Stimulated activated CD8-positive, alpha-beta memory T cell treated with anti-CD3 and anti-CD28 coated beads, Interleukin-7, amount 100 ng/mL, for 4 hours (primary cell): ENCODE data around the gene AP5M1.
"Not testable (repeated sequence)": the region's sequence is repeated elsewhere in the genome, so short reads cannot be mapped to it uniquely, and the experiment has no call there.

ENCODE experiments used
- DNase-seq, 2 donors: peaks; one replicate each; pipeline ENCODE4 v3.0.0-alpha.2; 2020; ENCODE audit warnings: low read depth in 2 of 2

The AP5M1 gene

DNA sequence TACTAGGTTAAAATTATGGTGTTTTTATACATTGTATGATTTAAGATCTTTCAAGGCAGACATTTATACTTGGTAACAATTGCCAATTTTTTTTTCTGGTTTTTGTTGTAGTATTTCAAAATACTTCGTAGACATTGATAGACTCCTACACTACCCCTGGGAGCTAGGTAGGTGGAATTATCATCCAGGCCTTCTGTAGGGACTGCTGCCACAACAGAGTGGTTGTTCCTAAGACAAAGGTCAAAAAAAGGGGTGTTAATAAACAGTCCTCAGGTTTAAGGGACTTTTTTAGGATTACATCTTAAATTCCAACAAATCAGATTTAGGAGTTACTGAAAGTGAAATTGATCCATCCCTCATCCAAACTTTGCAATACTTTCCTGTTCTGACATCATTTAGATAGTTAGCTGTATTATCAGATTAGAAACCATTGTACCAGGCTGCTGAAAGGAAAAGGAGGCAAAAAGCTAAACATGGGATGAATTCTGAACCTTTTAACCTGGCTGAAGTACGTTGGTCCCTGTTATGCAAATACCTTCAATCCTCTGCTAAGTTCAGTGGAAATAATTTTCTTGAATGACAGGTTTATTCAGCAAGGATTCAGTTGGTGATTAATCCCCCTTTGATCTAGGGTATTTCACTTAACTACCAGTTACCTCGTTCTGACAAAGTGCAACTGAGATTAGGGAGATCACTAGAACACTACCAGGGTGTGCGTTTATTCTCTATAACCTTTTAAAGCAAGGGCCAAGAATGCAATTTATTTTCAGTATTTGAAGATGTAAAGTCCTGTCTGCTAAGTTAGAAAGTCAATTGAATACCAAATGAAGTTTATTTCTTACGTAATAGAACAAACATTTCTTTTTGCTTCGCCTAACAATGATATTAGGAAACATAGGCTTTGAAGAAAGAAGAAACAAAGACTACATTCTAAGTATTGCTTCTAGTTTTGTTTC, 23.2 kb downstream of the AP5M1 start:
- DNase-seq = no peak

DNA sequence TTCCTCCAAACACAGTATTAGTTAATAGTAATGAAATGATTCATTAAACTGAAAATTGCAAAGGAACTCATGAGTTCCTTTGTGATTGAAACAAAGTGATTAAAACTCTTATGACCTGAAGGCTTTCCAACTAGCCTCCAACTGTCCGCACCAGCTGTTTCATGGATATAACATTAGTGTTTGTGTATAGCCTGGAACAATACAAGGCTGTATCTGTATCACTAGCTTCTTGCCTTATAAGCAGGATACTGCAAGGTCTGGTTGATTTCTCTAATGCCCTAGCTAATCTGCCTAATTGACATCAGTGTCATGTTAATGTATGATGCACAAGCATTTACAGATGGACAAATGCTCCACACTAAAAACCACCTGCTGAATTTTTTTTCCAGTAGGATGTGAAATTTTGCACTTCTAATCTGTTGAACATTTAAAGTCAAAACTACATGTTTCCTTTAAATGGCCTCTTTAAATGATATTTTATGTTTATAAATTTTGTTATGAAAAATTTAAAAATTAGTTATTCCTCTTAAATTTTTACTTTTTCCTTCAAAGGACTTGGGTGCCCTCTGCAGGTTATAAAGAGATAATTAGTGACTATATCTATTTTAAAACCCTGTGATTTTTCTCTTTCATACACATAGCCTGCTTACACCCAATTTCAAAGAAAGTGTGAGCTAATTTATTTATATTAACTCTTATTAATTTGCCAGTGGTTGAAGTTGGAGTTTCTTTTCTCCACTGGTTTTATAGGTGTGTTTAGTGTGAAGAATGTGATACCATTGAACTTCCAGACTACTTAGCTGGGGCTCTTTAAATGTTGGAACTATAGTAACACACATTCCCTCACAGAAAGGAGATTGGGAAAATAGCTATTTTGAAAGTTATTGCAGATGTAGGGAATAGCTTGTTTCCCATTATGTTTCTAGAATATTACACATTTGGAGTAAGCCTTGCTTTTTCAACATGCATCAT, 25.4 kb downstream of the AP5M1 start:
- DNase-seq = no peak

DNA sequence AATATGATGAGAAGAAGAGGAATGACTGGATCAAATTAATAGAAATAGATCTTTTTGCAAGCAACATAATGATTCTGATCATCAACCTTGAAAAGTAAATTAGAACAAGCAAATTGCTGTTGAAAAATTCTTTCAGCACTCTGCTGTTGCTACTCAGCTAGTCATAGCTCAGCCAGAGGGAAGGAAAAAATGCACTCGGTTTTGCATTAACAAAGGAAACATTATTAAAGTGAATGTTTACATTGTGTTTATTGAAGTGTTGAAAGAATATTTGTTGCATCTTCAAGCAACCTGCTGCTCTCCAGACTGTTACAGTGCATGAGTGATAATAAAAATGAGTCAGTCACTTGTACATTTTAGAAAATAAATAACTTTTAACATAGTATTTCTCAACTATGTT, 26.5 kb downstream of the AP5M1 start:
- no peak for DNase-seq

DNA sequence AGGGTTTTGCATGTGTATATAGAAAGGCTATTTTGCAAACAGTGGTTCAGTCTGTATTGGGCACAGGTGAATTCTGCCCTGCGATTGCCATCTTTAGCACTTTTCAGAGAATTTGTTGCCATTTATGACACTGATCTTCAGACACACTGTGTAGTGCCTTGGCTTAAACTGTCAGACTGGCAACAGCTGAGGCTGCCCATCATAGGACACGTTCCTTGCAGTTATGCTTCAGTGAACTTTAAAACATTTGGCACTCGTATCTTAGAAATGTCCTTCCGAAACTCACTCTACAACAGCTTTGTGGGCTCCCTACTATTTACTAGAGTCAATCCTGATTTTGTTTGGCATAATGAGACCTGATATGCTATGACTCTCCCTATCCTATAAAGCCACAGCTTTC, 29.1 kb downstream of the AP5M1 start:
- no peak for DNase-seq

DNA sequence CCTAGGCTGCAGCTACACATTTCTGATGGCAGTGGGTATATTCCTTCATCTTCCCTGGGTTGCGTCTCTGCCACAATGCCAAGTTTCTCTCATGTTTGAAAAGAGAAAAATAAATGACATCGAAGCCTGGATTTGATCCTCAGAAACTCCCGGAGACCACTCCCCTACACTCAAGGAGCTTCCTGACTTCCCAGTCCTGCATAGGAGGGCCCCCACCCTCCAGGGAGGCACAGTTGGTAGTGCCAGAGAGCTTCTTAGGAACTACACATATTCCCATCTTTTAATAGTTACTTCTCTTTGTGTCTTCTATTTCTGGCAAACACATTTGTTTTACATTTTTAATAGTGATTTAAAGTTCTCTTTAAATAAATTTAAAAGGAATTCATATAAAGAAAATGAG, 30.7 kb downstream of the AP5M1 start:
- DNase-seq = no peak

DNA sequence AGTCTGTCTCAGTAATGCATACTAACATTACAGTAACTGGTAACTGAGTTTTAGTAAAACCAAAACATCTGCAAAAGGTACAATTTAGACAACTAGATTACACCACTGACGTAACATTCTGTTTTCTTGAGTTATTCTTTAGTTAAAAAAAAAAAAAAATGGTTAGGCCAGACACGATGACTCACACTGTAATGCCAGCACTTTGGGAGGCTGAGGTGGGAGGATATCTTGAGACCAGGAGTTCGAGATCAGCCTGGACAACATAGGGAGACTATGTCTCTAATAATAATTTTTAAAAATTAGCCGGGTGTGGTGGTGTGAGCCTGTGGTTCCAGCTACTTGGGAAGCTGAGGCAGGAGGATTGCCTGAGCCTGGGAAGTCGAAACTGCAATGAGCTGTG, 34.1 kb downstream of the AP5M1 start:
- no peak for DNase-seq

DNA sequence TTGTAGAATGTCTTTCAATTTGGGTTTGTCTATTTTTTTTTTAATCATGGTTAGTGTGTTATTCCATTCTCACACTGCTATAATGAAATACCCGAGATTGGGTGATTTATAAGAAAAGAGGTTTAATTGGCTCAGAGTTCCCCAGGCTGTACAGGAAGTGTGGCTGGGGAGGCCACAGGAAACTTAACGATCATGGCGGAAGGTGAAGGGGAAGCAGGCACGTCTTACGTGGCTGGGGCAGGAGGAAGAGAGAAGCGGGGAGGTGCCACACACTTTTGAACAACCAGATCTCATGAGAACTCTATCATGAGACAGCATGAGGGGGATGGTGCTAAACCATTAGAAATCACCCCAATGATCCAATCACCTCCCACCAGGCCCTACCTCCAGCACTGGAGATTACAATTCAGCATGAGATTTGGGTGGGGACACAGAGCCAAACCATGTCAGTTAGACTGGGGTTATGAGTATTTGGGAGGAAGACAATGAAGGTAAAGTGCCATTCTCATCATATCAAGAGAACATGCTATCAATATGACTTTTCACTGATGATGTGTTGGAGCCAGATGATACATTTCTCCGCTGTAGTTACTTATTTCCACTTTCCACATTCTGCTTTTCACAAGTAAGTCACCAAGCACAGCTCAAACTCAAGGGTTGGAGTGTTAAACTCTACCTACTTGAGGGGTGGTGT, 45.8 kb downstream of the AP5M1 start:
- no peak for DNase-seq

DNA sequence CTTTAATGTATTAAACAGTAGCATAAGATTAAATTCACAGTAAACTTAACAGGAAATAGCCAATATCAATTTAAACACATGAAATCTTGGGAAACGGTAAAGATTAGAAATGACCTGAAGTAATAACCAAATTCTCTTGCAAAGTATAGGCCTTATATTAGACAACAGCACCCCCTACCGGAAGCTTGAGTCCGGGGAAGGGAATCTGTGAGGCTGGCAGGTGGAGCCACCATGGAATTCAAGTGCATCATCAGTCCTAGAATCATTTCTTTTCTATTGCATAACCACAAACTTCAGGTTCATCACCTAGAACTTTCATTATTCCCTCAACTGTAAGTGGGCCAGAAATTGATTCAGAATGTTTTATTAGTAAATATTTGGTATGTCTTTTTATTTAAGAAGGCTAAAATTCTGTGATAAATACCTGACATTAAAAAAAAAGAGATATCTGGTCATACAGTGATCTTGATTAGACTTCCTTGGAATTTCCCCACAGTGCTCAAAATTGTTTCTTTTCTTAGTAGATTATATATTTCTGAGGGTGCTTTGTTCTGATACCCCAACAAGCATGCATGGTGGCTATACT, 48.6 kb downstream of the AP5M1 start:
- peak; percentile 28 to 53 for DNase-seq

DNA sequence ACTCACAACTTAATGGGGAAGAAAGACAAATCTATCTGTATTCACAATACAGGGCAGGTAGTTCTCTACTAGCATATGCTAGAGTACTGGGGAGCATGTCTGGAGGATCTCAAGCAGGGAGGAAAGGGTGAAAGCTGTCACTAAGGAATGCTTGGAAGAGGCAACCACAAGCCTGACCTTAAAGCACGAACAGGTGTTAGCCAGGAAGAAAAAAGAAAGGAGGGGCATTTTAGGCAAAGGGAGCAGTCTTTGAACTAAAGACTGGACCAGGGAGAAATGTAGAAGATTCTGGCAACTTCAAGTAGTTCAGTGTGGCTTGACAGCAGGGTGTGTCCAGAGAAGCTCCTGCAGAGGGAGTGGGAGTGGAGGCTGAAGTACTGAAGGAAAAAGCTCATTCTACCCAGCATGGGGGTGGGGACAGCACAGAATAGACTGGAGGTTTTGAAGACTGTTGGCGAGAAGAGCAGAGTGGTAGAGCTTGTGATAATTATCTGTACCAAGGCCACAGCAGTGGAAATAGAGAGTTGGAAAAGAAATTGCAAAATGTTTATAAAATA, 50.9 kb downstream of the AP5M1 start:
- no peak for DNase-seq

DNA sequence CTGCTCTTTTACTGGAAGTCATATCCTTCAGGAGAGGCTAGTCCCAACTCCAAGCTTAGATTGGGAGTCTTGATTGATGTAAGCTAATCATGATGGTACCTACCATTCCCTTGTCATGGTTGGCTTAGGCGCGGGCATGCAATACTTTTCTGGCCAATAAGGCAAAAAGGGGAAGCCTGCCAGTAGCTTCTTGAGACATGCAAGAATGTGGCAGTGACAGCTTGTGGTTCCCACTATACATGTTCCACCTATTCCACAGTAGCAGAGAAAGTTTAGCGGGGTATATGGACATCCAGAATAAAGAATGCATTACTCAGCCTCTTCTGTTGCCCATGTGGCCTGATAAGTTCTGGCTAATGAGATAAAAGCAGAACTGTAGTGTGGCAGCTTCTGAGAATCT, 55.0 kb downstream of the AP5M1 start:
- no peak for DNase-seq

DNA sequence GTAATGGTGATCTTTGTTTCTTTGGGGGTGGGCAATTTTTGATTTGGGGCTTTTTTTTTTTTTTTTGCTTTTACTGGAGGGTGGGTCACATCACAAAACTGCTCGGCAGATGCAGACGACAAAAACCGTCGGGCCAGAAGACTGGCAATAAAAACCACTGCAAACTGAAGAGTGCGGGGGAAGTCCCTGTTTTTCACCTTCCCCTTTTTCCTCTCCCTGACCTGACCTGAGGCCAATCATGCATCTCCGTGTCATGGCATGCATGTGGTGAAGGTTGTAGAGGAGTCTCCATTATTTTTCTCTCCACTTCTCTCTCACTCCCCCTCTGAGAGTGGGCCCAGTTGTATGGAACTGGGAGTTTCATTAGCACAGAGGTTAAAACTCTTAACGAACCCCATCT, 57.5 kb downstream of the AP5M1 start:
- DNase-seq = no peak

DNA sequence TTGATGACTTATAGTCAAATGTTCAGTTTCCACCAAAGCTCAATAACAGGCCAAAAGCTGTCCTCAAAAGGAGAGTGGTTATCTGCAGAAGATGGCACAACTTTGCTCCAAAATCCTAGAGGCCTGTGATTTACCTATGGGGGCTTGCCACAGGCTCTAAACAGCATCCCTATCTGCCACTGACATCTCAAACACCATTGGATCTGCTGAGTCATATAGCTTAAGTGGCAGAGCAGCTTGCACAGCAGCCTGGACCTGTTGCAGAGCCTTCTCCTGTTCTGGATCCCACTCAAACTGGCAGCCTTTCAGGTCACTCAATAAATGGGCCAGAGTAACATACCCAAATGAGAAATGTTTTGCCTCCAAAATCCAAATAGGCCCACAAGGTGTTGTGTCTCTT, 61.1 kb downstream of the AP5M1 start:
- DNase-seq = no peak

DNA sequence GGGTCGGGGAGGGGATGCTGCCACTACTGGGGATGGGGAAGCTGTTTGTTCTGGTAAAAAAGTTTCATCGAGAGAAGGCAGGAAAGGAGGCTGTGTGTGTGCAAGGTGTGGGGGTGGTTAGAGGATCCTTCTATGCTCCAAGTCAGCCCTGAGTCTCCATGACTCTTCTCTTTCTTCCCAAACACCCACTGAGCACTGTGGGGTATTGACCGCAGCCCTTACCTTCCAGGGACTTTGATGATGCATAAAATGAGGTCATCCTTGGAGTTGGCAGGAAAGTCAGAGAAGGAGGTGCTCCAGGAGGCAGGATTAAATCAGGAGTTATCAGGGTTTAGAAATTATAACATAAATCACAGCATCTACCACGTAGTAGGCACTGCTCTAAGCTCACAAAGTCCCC, 63.7 kb downstream of the AP5M1 start:
- DNase-seq = not testable (repeated sequence)

DNA sequence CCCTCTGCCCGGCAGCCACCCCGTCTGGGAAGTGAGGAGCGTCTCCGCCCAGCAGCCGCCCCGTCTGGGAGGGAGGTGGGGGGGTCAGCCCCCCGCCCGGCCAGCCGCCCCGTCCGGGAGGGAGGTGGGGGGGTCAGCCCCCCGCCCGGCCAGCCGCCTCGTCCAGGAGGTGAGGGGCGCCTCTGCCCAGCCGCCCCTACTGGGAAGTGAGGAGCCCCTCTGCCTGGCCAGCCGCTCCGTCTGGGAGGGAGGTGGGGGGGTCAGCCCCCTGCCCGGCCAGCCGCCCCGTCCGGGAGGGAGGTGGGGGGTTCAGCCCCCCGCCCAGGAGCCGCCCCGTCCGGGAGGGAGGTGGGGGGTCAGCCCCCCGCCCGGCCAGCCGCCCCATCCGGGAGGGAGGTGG, 65.0 kb downstream of the AP5M1 start:
- DNase-seq = not testable (repeated sequence)

DNA sequence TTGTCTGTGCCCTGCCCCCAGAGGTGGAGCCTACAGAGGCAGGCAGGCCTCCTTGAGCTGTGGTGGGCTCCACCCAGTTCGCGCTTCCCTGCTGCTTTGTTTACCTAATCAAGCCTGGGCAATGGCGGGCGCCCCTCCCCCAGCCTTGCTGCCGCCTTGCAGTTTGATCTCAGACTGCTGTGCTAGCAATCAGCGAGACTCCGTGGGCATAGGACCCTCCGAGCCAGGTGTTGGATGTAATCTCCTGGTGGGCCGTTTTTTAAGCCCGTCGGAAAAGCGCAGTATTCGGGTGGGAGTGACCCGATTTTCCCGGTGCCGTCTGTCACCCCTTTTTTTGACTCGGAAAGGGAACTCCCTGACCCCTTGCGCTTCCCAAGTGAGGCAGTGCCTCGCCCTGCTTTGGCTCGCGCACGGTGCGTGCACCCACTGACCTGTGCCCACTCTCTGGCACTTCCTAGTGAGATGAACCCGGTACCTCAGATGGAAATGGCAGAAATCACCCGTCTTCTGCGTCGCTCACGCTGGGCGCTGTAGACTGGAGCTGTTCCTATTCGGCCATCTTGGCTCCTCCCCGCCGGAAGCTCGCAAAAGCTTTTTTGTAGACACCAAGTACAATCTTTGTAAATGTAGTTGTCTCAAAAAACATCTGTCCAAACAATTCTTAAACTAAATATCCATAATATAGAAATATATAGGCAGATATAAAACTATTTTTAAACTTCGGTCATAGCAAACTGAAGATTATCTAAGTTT, 75.0 kb downstream of the AP5M1 start:
- DNase-seq = not testable (repeated sequence)

DNA sequence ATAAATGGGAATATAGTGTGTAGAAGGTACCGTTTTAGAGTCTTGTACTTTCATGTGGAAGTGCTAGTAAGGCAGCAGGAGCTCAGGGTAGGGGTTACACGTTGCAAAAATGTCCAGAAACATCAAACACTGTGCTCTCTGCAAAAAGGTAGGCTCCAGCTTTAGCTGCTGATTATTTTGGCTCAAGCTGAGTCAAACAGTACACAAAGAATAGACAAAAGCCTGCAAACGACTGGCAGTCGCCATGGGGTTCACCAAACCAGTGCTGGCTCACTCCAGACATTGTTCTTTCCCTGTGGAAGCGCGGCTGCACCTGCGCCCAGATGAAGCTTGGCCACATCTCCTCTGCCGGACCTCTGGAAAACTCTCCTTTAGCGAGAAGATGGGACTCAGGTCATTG, 76.3 kb downstream of the AP5M1 start:
- no peak for DNase-seq

DNA sequence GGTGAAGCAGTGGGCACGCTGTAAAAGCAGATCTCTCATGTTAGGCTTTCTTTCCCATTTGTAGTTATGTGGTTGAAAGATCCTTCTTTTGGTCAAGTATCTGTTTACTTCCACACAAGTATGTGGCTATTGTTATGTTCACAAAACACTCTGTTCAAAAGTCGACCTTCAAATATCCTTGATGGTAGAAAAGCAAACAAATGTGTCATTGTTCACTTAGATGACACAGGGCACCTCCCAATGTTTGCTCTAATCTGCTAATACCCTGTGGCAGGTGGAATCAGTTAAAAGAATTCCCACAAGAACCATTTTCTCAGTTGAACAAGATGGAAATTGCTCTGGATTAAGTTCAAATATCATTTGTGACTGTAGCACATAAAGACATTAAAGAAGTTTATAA, 78.0 kb downstream of the AP5M1 start:
- no peak for DNase-seq
